ENCODE measurements around the gene CPNE8.

Gene CPNE8

GRCh38 chr12:38875586-38876228, 29.7 kb downstream of the CPNE8 start:
- Mint-ChIP-seq H3K36me3 (ENCODE audit: low read depth) (peaks cover 12% of the 10 kb centered on the region), H3K9me3 (peaks cover 7% of the 10 kb centered on the region), H3K27me3 (ENCODE audit: low read depth, poor library complexity) (no peaks in the 10 kb centered on the region), H3K4me3 (no peak overlapping the region), H3K4me1 (no peaks in the 10 kb centered on the region), H3K27ac (no peak overlapping the region)
- no peak for DNase-seq
- TF ChIP-seq CTCF (IDR thresholded peaks at IDR 0.05): no peak

- Mint-ChIP-seq H3K36me3 (ENCODE audit: low read depth) (peaks cover 6% of the 10 kb centered on the region), H3K9me3 (no peaks in the 10 kb centered on the region), H3K4me3 (no peak overlapping the region), H3K4me1 (no peaks in the 10 kb centered on the region), H3K27me3 (ENCODE audit: low read depth, poor library complexity) (no peaks in the 10 kb centered on the region), H3K27ac (no peak overlapping the region)
- TF ChIP-seq CTCF (IDR thresholded peaks at IDR 0.05): no peak
- no peak for DNase-seq
These were observed 32.8 kb downstream of the CPNE8 start for GRCh38 chr12:38872561-38872960.

- no peak overlapping the region for H3K4me3 Mint-ChIP-seq
- TF ChIP-seq CTCF (IDR thresholded peaks at IDR 0.05): no peak
- peaks cover 6% of the 10 kb centered on the region for H3K36me3 Mint-ChIP-seq (ENCODE audit: low read depth)
- H3K27ac Mint-ChIP-seq: no peak overlapping the region
- no peak for DNase-seq
- no peaks in the 10 kb centered on the region for H3K4me1 Mint-ChIP-seq
- H3K9me3 Mint-ChIP-seq: no peaks in the 10 kb centered on the region
- H3K27me3 Mint-ChIP-seq (ENCODE audit: low read depth, poor library complexity): no peaks in the 10 kb centered on the region
These were observed 33.2 kb downstream of the CPNE8 start for GRCh38 chr12:38872156-38872555.

- Mint-ChIP-seq H3K27me3 (ENCODE audit: low read depth, poor library complexity) (no peaks in the 10 kb centered on the region), H3K36me3 (ENCODE audit: low read depth) (peaks cover 6% of the 10 kb centered on the region), H3K4me3 (no peak overlapping the region), H3K4me1 (no peaks in the 10 kb centered on the region), H3K9me3 (no peaks in the 10 kb centered on the region), H3K27ac (no peak overlapping the region)
- DNase-seq: no peak
- TF ChIP-seq CTCF (IDR thresholded peaks at IDR 0.05): no peak
These were observed 36.4 kb downstream of the CPNE8 start for GRCh38 chr12:38869036-38869435.

GRCh38 chr12:38850461-38850860, 54.9 kb downstream of the CPNE8 start:
- H3K9me3 Mint-ChIP-seq: peaks cover 13% of the 10 kb centered on the region
- H3K27me3 Mint-ChIP-seq (ENCODE audit: low read depth, poor library complexity): no peaks in the 10 kb centered on the region
- H3K27ac Mint-ChIP-seq: no peak overlapping the region
- no peak for TF ChIP-seq CTCF (IDR thresholded peaks at IDR 0.05)
- H3K4me3 Mint-ChIP-seq: no peak overlapping the region
- peaks cover 10% of the 10 kb centered on the region for H3K36me3 Mint-ChIP-seq (ENCODE audit: low read depth)
- DNase-seq: no peak
- H3K4me1 Mint-ChIP-seq: no peaks in the 10 kb centered on the region

GRCh38 chr12:38847247-38847646, 58.1 kb downstream of the CPNE8 start:
- Mint-ChIP-seq H3K27ac (no peak overlapping the region), H3K9me3 (no peaks in the 10 kb centered on the region), H3K27me3 (ENCODE audit: low read depth, poor library complexity) (no peaks in the 10 kb centered on the region), H3K36me3 (ENCODE audit: low read depth) (no peaks in the 10 kb centered on the region), H3K4me1 (no peaks in the 10 kb centered on the region), H3K4me3 (no peak overlapping the region)
- TF ChIP-seq CTCF (IDR thresholded peaks at IDR 0.05): no peak
- DNase-seq: no peak

Measured in nephron progenitor cell (in vitro differentiated cells).